H9 (cell line): ENCODE measurements around the gene CLCNKB. TPM values are rescaled to one million over a fixed set of nuclear protein-coding genes. Genes with fewer than 3 reads are reported as not detected.

Experiments used
- DNase-seq: peaks from one replicate; pipeline ENCODE4 v3.0.0-alpha.2; 2017
- H2AFZ ChIP-seq: one replicate; pipeline ENCODE4 v1.6.1; 2013; ENCODE audit warnings: mild to moderate bottlenecking, low read length, control low read depth, moderate library complexity
- H2AK5ac ChIP-seq: 2 replicates; pipeline ENCODE4 v1.6.1; 2013; ENCODE audit warnings: low read length, control low read depth, mixed read lengths; ENCODE audit not compliant: insufficient read length
- H2BK120ac ChIP-seq: one replicate; pipeline ENCODE4 v1.6.1; 2013; ENCODE audit warnings: low read depth, mild to moderate bottlenecking, low read length, control low read depth, inconsistent platforms; ENCODE audit not compliant: poor library complexity, severe bottlenecking
- H2BK12ac ChIP-seq: 2 replicates; pipeline ENCODE4 v1.6.1; 2013; ENCODE audit warnings: low read length, control low read depth, mixed read lengths, low read depth; ENCODE audit not compliant: insufficient read length
- H2BK15ac ChIP-seq: 2 replicates; pipeline ENCODE4 v1.6.1; 2013; ENCODE audit warnings: low read depth, low read length, control low read depth
- H2BK20ac ChIP-seq: one replicate; pipeline ENCODE4 v1.6.1; 2013; ENCODE audit warnings: low read depth, mild to moderate bottlenecking, low read length, control low read depth, inconsistent platforms; ENCODE audit not compliant: poor library complexity, severe bottlenecking
- H2BK5ac ChIP-seq: 2 replicates; pipeline ENCODE4 v1.6.1; 2013; ENCODE audit warnings: low read length, control low read depth, mixed read lengths; ENCODE audit not compliant: insufficient read length
- H3K14ac ChIP-seq: 2 replicates; pipeline ENCODE4 v1.6.1; 2013; ENCODE audit warnings: low read length, control low read depth; ENCODE audit not compliant: insufficient read depth
- H3K18ac ChIP-seq: 2 replicates; pipeline ENCODE4 v1.6.1; 2013; ENCODE audit warnings: low read depth, mild to moderate bottlenecking, mixed read lengths, low read length, control low read depth; ENCODE audit not compliant: insufficient read length
- H3K23ac ChIP-seq: 2 replicates; pipeline ENCODE4 v1.6.1; 2013; ENCODE audit warnings: low read length, control low read depth, mixed read lengths, low read depth; ENCODE audit not compliant: insufficient read length
- H3K23me2 ChIP-seq: 2 replicates; pipeline ENCODE4 v1.6.1; 2013; ENCODE audit warnings: low read depth, mild to moderate bottlenecking, mixed read lengths, low read length, control low read depth; ENCODE audit not compliant: insufficient read length, poor library complexity, severe bottlenecking
- H3K27ac ChIP-seq: 2 replicates; pipeline ENCODE4 v1.5.1; 2013; ENCODE audit warnings: low read length, control low read depth, mixed read lengths, low read depth; ENCODE audit not compliant: insufficient read length
- H3K27me3 ChIP-seq: 2 replicates; pipeline ENCODE4 v1.6.1; 2013; ENCODE audit warnings: low read length, control low read depth, inconsistent platforms; ENCODE audit not compliant: insufficient read depth
- H3K4ac ChIP-seq: 2 replicates; pipeline ENCODE4 v1.6.1; 2013; ENCODE audit warnings: low read depth, mild to moderate bottlenecking, control low read depth, inconsistent platforms, low read length, moderate library complexity
- H3K4me1 ChIP-seq: 2 replicates; pipeline ENCODE4 v1.6.1; 2013; ENCODE audit warnings: low read length, control low read depth, inconsistent platforms; ENCODE audit not compliant: insufficient read depth
- H3K4me2 ChIP-seq: 2 replicates; pipeline ENCODE4 v1.6.1; 2013; ENCODE audit warnings: low read length, control low read depth, mixed read lengths; ENCODE audit not compliant: insufficient read length, insufficient read depth
- H3K56ac ChIP-seq: 2 replicates; pipeline ENCODE4 v1.6.1; 2013; ENCODE audit warnings: low read depth, mild to moderate bottlenecking, mixed read lengths, low read length, control low read depth; ENCODE audit not compliant: insufficient read length
- H3K79me1 ChIP-seq: 2 replicates; pipeline ENCODE4 v1.6.1; 2013; ENCODE audit warnings: low read depth, mild to moderate bottlenecking, moderate library complexity, low read length, control low read depth, inconsistent platforms; ENCODE audit not compliant: insufficient read depth, poor library complexity, severe bottlenecking
- H3K79me2 ChIP-seq: 2 replicates; pipeline ENCODE4 v1.6.1; 2013; ENCODE audit warnings: low read length, control low read depth, inconsistent platforms; ENCODE audit not compliant: insufficient read depth
- H3K9ac ChIP-seq: 2 replicates; pipeline ENCODE4 v1.6.1; 2013; ENCODE audit warnings: low read length, control low read depth, mixed read lengths; ENCODE audit not compliant: insufficient read length; ENCODE audit errors: extremely low read depth
- H3K9me3 ChIP-seq: one replicate; pipeline ENCODE4 v1.6.1; 2013; ENCODE audit warnings: low read depth, low read length, inconsistent platforms; ENCODE audit not compliant: control insufficient read depth
- H3T11ph ChIP-seq: one replicate; pipeline ENCODE4 v1.6.1; 2013; ENCODE audit warnings: mild to moderate bottlenecking, low read length, control low read depth, inconsistent platforms
- H4K20me1 ChIP-seq: one replicate; pipeline ENCODE4 v1.6.1; 2013; ENCODE audit not compliant: control insufficient read depth, insufficient read length, insufficient read depth
- H4K5ac ChIP-seq: 2 replicates; pipeline ENCODE4 v1.6.1; 2013; ENCODE audit warnings: low read depth, mild to moderate bottlenecking, mixed read lengths, low read length, control low read depth; ENCODE audit not compliant: insufficient read length
- H4K8ac ChIP-seq: replicated peaks from 2 replicates; pipeline ENCODE4 v1.6.1; 2013; ENCODE audit warnings: low read length, control low read depth, mixed read lengths, low read depth; ENCODE audit not compliant: insufficient read length
- H4K91ac ChIP-seq: 2 replicates; pipeline ENCODE4 v1.6.1; 2013; ENCODE audit warnings: low read depth, mild to moderate bottlenecking, moderate library complexity, mixed read lengths, low read length, control low read depth; ENCODE audit not compliant: insufficient read length
- H3K27ac Mint-ChIP-seq, 3 experiments: 2 replicates in 2 of 3; 3 replicates in 1 of 3; pipeline ENCODE4 v1.8.0; 2020 to 2021; ENCODE audit warnings: mixed read lengths in 3 of 3, mild to moderate bottlenecking in 1 of 3, moderate library complexity in 1 of 3
- H3K27me3 Mint-ChIP-seq: 2 replicates; pipeline ENCODE4 v1.8.0; 2021; ENCODE audit warnings: low read depth, mild to moderate bottlenecking, moderate library complexity, mixed read lengths
- H3K36me3 Mint-ChIP-seq, 3 experiments: 2 replicates in 2 of 3; 3 replicates in 1 of 3; pipeline ENCODE4 v1.8.0; 2020 to 2021; ENCODE audit warnings: low read depth in 3 of 3, mixed read lengths in 3 of 3; ENCODE audit not compliant: insufficient read depth in 1 of 3
- H3K4me1 Mint-ChIP-seq, 2 experiments: 2 replicates each; pipeline ENCODE4 v1.8.0; 2020; ENCODE audit warnings: mixed read lengths in 2 of 2
- H3K4me3 Mint-ChIP-seq, 2 experiments: 2 replicates in 1 of 2; 3 replicates in 1 of 2; pipeline ENCODE4 v1.8.0; 2020 to 2021; ENCODE audit warnings: mild to moderate bottlenecking in 2 of 2, mixed read lengths in 2 of 2, moderate library complexity in 1 of 2
- H3K9me3 Mint-ChIP-seq, 2 experiments: 2 replicates in 1 of 2; 3 replicates in 1 of 2; pipeline ENCODE4 v1.8.0; 2020; ENCODE audit warnings: mild to moderate bottlenecking in 2 of 2, mixed read lengths in 2 of 2, moderate library complexity in 1 of 2
- WGBS: extraction: QIAGEN DNeasy Blood & Tissue Kit; methylation state at CpG from one replicate; pipeline ENCODE4 v1.1.7; 2013; ENCODE audit warnings: missing lambda C conversion rate, low lambda C conversion rate, mixed read lengths; ENCODE audit not compliant: insufficient read length; ENCODE audit errors: extremely low coverage; 5-methylcytosine and 5-hydroxymethylcytosine counted together
- total RNA-seq: library from RNA; stranded (reverse); gene quantifications from 2 replicates; pipeline ENCODE4 v1.2.1, GENCODE V29; 2021
- TF ChIP-seq, protein P1 (sequence below): fragments of 200-600 bp; sonication (generic); conservative IDR thresholded peaks from 3 replicates; pipeline ENCODE4 v1.8.0; 2021; ENCODE audit warnings: antibody characterized with exemption, mild to moderate bottlenecking

Gene CLCNKB
- total RNA-seq, 1 experiment from 2014 or later, result 1.7 TPM

GRCh38 chr1:16088996-16089395 lies 45.4 kb downstream of the CLCNKB start:
- Mint-ChIP-seq H3K9me3 (no peaks in the 10 kb centered on the region), H3K36me3 (no peaks in the 10 kb centered on the region), H3K27ac (peak overlapping the region in 1 of 3 experiments; percentile 77; a peak in 2 of 7 replicates), H3K27me3 (no peaks in the 10 kb centered on the region; the same call in none of the 2 replicates), H3K4me3 (no peak overlapping the region), H3K4me1 (peaks cover 12 to 22% of the 10 kb centered on the region in 2 experiments)
- H3K23ac ChIP-seq, result no peak overlapping the region
- DNase-seq, result peak; percentile 33
- H3K4ac ChIP-seq, result no peak overlapping the region
- H3K9me3 ChIP-seq, result no peaks in the 10 kb centered on the region
- no peaks in the 10 kb centered on the region for H3K23me2 ChIP-seq
- no peaks in the 10 kb centered on the region; the same call in 1 of the 2 replicates for H3K27me3 ChIP-seq
- no peak overlapping the region for H3T11ph ChIP-seq
- no peak overlapping the region for H3K56ac ChIP-seq
- no peaks in the 10 kb centered on the region for H3K79me2 ChIP-seq
- H3K14ac ChIP-seq, result no peak overlapping the region
- H2BK5ac ChIP-seq, result no peak overlapping the region
- no peak overlapping the region for H2BK12ac ChIP-seq
- no peak overlapping the region for H3K27ac ChIP-seq
- no peak overlapping the region for H4K8ac ChIP-seq
- H2BK20ac ChIP-seq, result no peak overlapping the region
- H3K4me2 ChIP-seq, result no peak overlapping the region
- H2AK5ac ChIP-seq, result no peak overlapping the region
- H2AFZ ChIP-seq, result no peak overlapping the region
- H4K91ac ChIP-seq, result no peak overlapping the region
- H3K4me1 ChIP-seq, result no peaks in the 10 kb centered on the region
- H3K9ac ChIP-seq, result no peak overlapping the region
- TF ChIP-seq, protein P1, sequence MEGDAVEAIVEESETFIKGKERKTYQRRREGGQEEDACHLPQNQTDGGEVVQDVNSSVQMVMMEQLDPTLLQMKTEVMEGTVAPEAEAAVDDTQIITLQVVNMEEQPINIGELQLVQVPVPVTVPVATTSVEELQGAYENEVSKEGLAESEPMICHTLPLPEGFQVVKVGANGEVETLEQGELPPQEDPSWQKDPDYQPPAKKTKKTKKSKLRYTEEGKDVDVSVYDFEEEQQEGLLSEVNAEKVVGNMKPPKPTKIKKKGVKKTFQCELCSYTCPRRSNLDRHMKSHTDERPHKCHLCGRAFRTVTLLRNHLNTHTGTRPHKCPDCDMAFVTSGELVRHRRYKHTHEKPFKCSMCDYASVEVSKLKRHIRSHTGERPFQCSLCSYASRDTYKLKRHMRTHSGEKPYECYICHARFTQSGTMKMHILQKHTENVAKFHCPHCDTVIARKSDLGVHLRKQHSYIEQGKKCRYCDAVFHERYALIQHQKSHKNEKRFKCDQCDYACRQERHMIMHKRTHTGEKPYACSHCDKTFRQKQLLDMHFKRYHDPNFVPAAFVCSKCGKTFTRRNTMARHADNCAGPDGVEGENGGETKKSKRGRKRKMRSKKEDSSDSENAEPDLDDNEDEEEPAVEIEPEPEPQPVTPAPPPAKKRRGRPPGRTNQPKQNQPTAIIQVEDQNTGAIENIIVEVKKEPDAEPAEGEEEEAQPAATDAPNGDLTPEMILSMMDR, result no peak
- no peak overlapping the region for H2BK120ac ChIP-seq
- no peaks in the 10 kb centered on the region for H3K79me1 ChIP-seq
- WGBS, result no CpG with 5 or more reads among the region's 9 CpGs
- no peak overlapping the region for H2BK15ac ChIP-seq
- no peak overlapping the region for H4K5ac ChIP-seq
- no peak overlapping the region for H3K18ac ChIP-seq
- no peaks in the 10 kb centered on the region for H4K20me1 ChIP-seq
